GM12878 (cell line): ENCODE measurements around the gene RBMS3. TPM values are rescaled to one million over a fixed set of nuclear protein-coding genes. Genes with fewer than 3 reads are reported as not detected.

Experiments used
- ATAC-seq: fragments of 200-7000 bp; cut with Tn5 transposase; 3 replicates; pipeline ENCODE4 v1.9.1; 2020; ENCODE audit warnings: mild to moderate bottlenecking, moderate library complexity
- BruUV-seq: library from RNA; stranded (reverse); fragments of 400-500 nt; replicated peaks from 2 replicates; lab custom pipeline; 2021; lab: Mats Ljungman, UMichigan
- CTCF ChIA-PET: fragments of 300-600 bp; sonication (Branson Sonifier 250); formaldehyde crosslinking; extraction: SDS; loops from one replicate; lab custom pipeline; 2021; ENCODE audit warnings: inconsistent platforms; lab: Yijun Ruan, JAX
- POLR2A ChIA-PET: fragments of 350-600 bp; formaldehyde crosslinking; extraction: SDS; loops from one replicate; lab custom pipeline; 2021; ENCODE audit warnings: inconsistent platforms; lab: Charles Lee
- RAD21 ChIA-PET: fragments of 300-600 bp; sonication (Branson Sonifier 250); formaldehyde crosslinking; loops from one replicate; lab custom pipeline; 2023; ENCODE audit warnings: antibody characterized with exemption; ENCODE audit not compliant: unreplicated experiment; lab: Charles Lee
- SMC1A ChIA-PET: fragments of 300-600 bp; sonication (Branson Sonifier 250); formaldehyde crosslinking; loops from one replicate; lab custom pipeline; 2023; ENCODE audit not compliant: unreplicated experiment, uncharacterized antibody; lab: Charles Lee
- DNase-seq: peaks from one replicate; pipeline ENCODE4 v3.0.0-alpha.2; 2011; ENCODE audit warnings: low read depth, low spot score
- FAIRE-seq: peaks from 3 replicates; lab custom pipeline; 2011; peaks lifted over from hg19 to GRCh38; lab: Jason Lieb, UNC
- H2AFZ ChIP-seq: 2 replicates; pipeline ENCODE4 v1.6.0; 2011; ENCODE audit warnings: low read depth, low read length, control low read depth; ENCODE audit not compliant: control insufficient read depth
- H3K27ac ChIP-seq: 2 replicates; pipeline ENCODE4 v1.5.1; 2011; ENCODE audit warnings: control low read depth; ENCODE audit not compliant: control insufficient read depth, insufficient read depth
- H3K27me3 ChIP-seq, 2 experiments: replicated peaks in 1 of 2; 2 replicates each; pipeline versions ENCODE4 v1.6.0 to v1.6.1; 2011; ENCODE audit warnings: low read length in 1 of 2; ENCODE audit not compliant: control insufficient read depth in 2 of 2, insufficient read depth in 2 of 2
- H3K36me3 ChIP-seq, 2 experiments: 2 replicates each; pipeline ENCODE4 v1.5.1; 2011; ENCODE audit warnings: low read length in 1 of 2; ENCODE audit not compliant: control insufficient read depth in 2 of 2, insufficient read depth in 2 of 2
- H3K4me1 ChIP-seq: 2 replicates; pipeline ENCODE4 v1.6.1; 2011; ENCODE audit warnings: mild to moderate bottlenecking, low read length, moderate library complexity, mixed read lengths; ENCODE audit not compliant: control insufficient read depth, insufficient read depth
- H3K4me2 ChIP-seq: 2 replicates; pipeline ENCODE4 v1.6.0; 2011; ENCODE audit warnings: control low read depth; ENCODE audit not compliant: control insufficient read depth, insufficient read depth
- H3K4me3 ChIP-seq: fragments of 200-600 bp; sonication (generic); 2 replicates; pipeline ENCODE4 v1.5.1; 2016
- H3K79me2 ChIP-seq: 2 replicates; pipeline ENCODE4 v1.6.0; 2011; ENCODE audit warnings: low read length; ENCODE audit not compliant: control insufficient read depth, insufficient read depth
- H3K9ac ChIP-seq: 2 replicates; pipeline ENCODE4 v1.8.0; 2011; ENCODE audit warnings: low read length, control low read depth, mixed read lengths; ENCODE audit not compliant: control insufficient read depth, insufficient read depth
- H3K9me3 ChIP-seq: replicated peaks from 3 replicates; pipeline ENCODE4 v1.5.1; 2011; ENCODE audit warnings: mild to moderate bottlenecking, low read length; ENCODE audit not compliant: control insufficient read depth, insufficient read depth
- H4K20me1 ChIP-seq: 2 replicates; pipeline ENCODE4 v1.6.0; 2011; ENCODE audit not compliant: control insufficient read depth, insufficient read depth
- BACH1 ChIP-seq: fragments of 450-650 bp; IDR thresholded peaks from 2 replicates; pipeline ENCODE4 v1.6.1; 2017; ENCODE audit warnings: mild to moderate bottlenecking, borderline replicate concordance
- BCL11A ChIP-seq: IDR thresholded peaks from 2 replicates; pipeline ENCODE4 v1.6.1; 2011; ENCODE audit warnings: low read depth, low read length
- BRCA1 ChIP-seq: IDR thresholded peaks from 2 replicates; pipeline ENCODE4 v1.6.1; 2011; ENCODE audit warnings: low read depth, low read length, improper control_type of control experiment
- CREB1 ChIP-seq: IDR thresholded peaks from 2 replicates; pipeline ENCODE4 v1.6.1; 2012; ENCODE audit warnings: low read depth, mild to moderate bottlenecking, inconsistent platforms
- EED ChIP-seq: sonication (generic); IDR thresholded peaks from 2 replicates; pipeline ENCODE4 v1.6.1; 2016; ENCODE audit warnings: antibody characterized with exemption, low read depth
- FOS ChIP-seq: IDR thresholded peaks from 3 replicates; pipeline ENCODE4 v1.6.1; 2011; ENCODE audit warnings: borderline replicate concordance; ENCODE audit not compliant: insufficient read length; ENCODE audit errors: extremely low read depth
- GABPA ChIP-seq: IDR thresholded peaks from 2 replicates; pipeline ENCODE4 v1.6.1; 2014; ENCODE audit warnings: antibody characterized with exemption, low read depth, mild to moderate bottlenecking, inconsistent platforms
- HDGF ChIP-seq: fragments of 450-650 bp; IDR thresholded peaks from 2 replicates; pipeline ENCODE4 v1.6.1; 2016; ENCODE audit warnings: antibody characterized with exemption
- IKZF2 ChIP-seq, 2 experiments: fragments of 450-650 bp; IDR thresholded peaks; 2 replicates each; pipeline ENCODE4 v1.6.1; 2017; ENCODE audit warnings: mild to moderate bottlenecking in 2 of 2, moderate library complexity in 2 of 2
- RELB ChIP-seq: fragments of 450-650 bp; IDR thresholded peaks from 2 replicates; pipeline ENCODE4 v1.6.1; 2017; ENCODE audit warnings: low read depth, mild to moderate bottlenecking, moderate library complexity
- SIN3A ChIP-seq: IDR thresholded peaks from 2 replicates; pipeline ENCODE4 v1.6.1; 2012; ENCODE audit warnings: low read depth, low read length, improper control_type of control experiment
- SREBF2 ChIP-seq: IDR thresholded peaks from 2 replicates; pipeline ENCODE4 v1.6.1; 2012; ENCODE audit warnings: mild to moderate bottlenecking, low read length
- SUZ12 ChIP-seq: fragments of 200-600 bp; sonication (generic); IDR thresholded peaks from one replicate; pipeline ENCODE4 v1.6.1; 2018; ENCODE audit warnings: antibody characterized with exemption, mild to moderate bottlenecking; ENCODE audit not compliant: unreplicated experiment
- ZNF687 ChIP-seq: fragments of 450-650 bp; IDR thresholded peaks from 2 replicates; pipeline ENCODE4 v1.6.1; 2017; ENCODE audit warnings: mild to moderate bottlenecking, moderate library complexity
- WGBS: methylation state at CpG from one replicate; pipeline ENCODE4 v1.1.6; 2016; ENCODE audit warnings: low lambda C conversion rate; ENCODE audit not compliant: insufficient replicate concordance, insufficient coverage; ENCODE audit errors: missing lambda C conversion rate; 5-methylcytosine and 5-hydroxymethylcytosine counted together
- in situ Hi-C: fragments of 300-500 bp; cut with MboI; formaldehyde crosslinking; loops from 9 replicates; pipeline ENCODE4 v1.14.3; 2018; ENCODE audit warnings: mixed read lengths
- intact Hi-C: fragments of 100-400 bp; cut with micrococcal nuclease; formaldehyde crosslinking; loops from one replicate; pipeline ENCODE4 v1.14.2; 2022; ENCODE audit not compliant: unreplicated experiment
- polyA plus RNA-seq, 11 experiments: library from polyadenylated mRNA; depleted of rRNA in 4 of 11; unstranded in 6 of 11; stranded (reverse) in 5 of 11; fragments of >200 nt; fragmentation: Nextera tagmentation in 4 of 11; fragmentation: Illumina TruSeq in 1 of 11; extraction: Ambion mirVana in 4 of 11; extraction: Trizol in 1 of 11; gene quantifications; 1 replicate in 1 of 11; 2 replicates in 10 of 11; pipeline versions ENCODE4 v1.2.1 to v1.2.3, GENCODE V29; 2011 to 2016; ENCODE audit warnings: inconsistent platforms in 2 of 11, missing spikeins in 2 of 11, low read depth in 1 of 11
- total RNA-seq, 4 experiments: library from RNA; depleted of rRNA in 3 of 4; stranded (reverse); fragments of >200 nt in 3 of 4; fragmentation: Illumina TruSeq in 1 of 4; extraction: Trizol in 1 of 4; gene quantifications; 2 replicates each; pipeline versions ENCODE4 v1.2.1 to v1.2.3, GENCODE V29; 2013 to 2021
- TF ChIP-seq, protein P1 (sequence below): IDR thresholded peaks from 2 replicates; pipeline ENCODE4 v1.6.1; 2012; ENCODE audit warnings: low read depth, low read length, improper control_type of control experiment
- TF ChIP-seq, protein P2 (sequence below): IDR thresholded peaks from 2 replicates; pipeline ENCODE4 v1.6.1; 2011; ENCODE audit warnings: borderline replicate concordance, low read depth, mild to moderate bottlenecking, moderate library complexity, mixed read lengths, low read length; ENCODE audit not compliant: insufficient read depth; ENCODE audit errors: extremely low read length

Gene RBMS3
- total and polyA plus RNA-seq, 10 of the 15 experiments (the other 5 are each of a cell fraction or from before 2014, with no cell fraction given), result 0.79 to 4.7 (median 3.1) TPM

- FAIRE-seq, result no peak
- ChIA-PET POLR2A (no interaction called here), RAD21 (no interaction called here), SMC1A (no interaction called here), CTCF (no interaction called here)
- no peak overlapping the region for H3K4me2 ChIP-seq
- H3K27ac ChIP-seq, result no peak overlapping the region
- in situ Hi-C loops (no loop called here), intact Hi-C loops (no loop called here)
- no peaks in the 10 kb centered on the region for H3K9me3 ChIP-seq
- H3K27me3 ChIP-seq, result no peaks in the 10 kb centered on the region
- WGBS, result 58% methylated on average over 1 of the region's 1 CpG
- H3K36me3 ChIP-seq, result no peaks in the 10 kb centered on the region
- H3K4me1 ChIP-seq, result no peaks in the 10 kb centered on the region
- no peaks in the 10 kb centered on the region for H3K79me2 ChIP-seq
- no peak overlapping the region for H3K4me3 ChIP-seq
- H3K9ac ChIP-seq, result no peak overlapping the region
- no peak for DNase-seq
- no peak for ATAC-seq
- no TSS peak for BruUV-seq
- H4K20me1 ChIP-seq, result no peaks in the 10 kb centered on the region
- H2AFZ ChIP-seq, result no peak overlapping the region
- TF ChIP-seq SUZ12 (no peak), IKZF2 (IDR thresholded peaks at IDR 0.05) (no peak), ZNF687 (no peak), HDGF (no peak), BCL11A (no peak), BACH1 (no peak), FOS (no peak), SREBF2 (no peak), EED (no peak), GABPA (no peak), CREB1 (no peak), SIN3A (no peak), RELB (no peak), BRCA1 (no peak)
- TF ChIP-seq, protein P1, sequence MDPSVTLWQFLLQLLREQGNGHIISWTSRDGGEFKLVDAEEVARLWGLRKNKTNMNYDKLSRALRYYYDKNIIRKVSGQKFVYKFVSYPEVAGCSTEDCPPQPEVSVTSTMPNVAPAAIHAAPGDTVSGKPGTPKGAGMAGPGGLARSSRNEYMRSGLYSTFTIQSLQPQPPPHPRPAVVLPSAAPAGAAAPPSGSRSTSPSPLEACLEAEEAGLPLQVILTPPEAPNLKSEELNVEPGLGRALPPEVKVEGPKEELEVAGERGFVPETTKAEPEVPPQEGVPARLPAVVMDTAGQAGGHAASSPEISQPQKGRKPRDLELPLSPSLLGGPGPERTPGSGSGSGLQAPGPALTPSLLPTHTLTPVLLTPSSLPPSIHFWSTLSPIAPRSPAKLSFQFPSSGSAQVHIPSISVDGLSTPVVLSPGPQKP, result no peak
- TF ChIP-seq, protein P2, sequence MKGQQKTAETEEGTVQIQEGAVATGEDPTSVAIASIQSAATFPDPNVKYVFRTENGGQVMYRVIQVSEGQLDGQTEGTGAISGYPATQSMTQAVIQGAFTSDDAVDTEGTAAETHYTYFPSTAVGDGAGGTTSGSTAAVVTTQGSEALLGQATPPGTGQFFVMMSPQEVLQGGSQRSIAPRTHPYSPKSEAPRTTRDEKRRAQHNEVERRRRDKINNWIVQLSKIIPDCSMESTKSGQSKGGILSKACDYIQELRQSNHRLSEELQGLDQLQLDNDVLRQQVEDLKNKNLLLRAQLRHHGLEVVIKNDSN, result no peak
These were observed 671.6 kb downstream of the RBMS3 start for GRCh38 chr3:29952431-29952830.
